ENCODE results near the gene PRR11.
"Not testable (repeated sequence)": the region's sequence is repeated elsewhere in the genome, so short reads cannot be mapped to it uniquely, and the experiment has no call there.

PRR11 gene

GRCh38 chr17:59155439-59156177 is at the start of gene PRR11:
TSS of gene PRR11 (plus strand) at chr17:59155746. CDS start at chr17:59169753, 14,007 bp downstream.
- peak; percentile 100 for DNase-seq

- DNase-seq, result peak; percentile 53 to 86 (median 83)
These were observed 49.6 kb upstream of the PRR11 start for GRCh38 chr17:59105852-59106462.

GRCh38 chr17:59106463-59107305 is 48.9 kb upstream of the PRR11 start, which contains the start of gene TRIM37:
TSS of gene TRIM37 (minus strand) at chr17:59106880. CDS start at chr17:59106461, 419 bp downstream.
- peak; percentile 98 to 99 (median 99) for DNase-seq

DNA sequence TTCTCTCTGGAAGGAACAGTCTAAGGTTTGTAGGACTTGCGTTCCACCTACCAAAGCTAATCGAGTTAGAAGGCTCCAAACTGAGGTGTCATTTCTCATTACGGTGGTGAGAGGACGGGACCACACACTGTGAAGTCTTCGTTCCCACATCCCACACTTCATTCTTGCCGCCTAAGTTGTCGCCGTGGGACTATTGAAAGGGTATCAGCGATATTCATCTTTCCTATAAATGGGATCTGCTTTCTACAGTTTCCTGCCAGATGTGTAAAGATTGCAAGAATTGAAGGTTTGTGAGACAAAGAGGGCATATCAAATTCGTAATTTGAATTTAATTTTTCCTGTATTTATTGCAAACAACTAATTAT is 48.3 kb upstream of the PRR11 start:
- DNase-seq, result no peak

- DNase-seq, result peak in 1 of 3 experiments; percentile 10
These were observed 47.0 kb upstream of the PRR11 start for GRCh38 chr17:59108400-59109102.

GRCh38 chr17:59110973-59111372 is 44.6 kb upstream of the PRR11 start:
- no peak for DNase-seq

DNA sequence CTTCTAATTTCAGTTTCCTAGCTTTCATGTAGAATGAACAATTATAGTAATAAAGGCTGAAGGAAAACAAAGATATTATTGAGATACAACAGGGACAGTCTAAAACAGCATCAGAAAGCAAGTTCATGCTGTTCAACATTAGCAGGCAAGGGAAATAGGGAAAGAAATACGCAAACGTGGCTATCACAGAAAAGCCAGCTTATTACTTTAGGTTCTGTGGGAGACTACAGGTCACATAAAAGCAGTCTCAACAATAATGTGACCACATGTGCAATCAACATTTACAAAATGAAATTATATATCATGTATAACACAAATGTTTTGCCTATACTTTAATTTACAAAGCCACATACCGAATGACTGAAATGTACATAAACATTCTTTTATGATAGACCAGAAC is 44.0 kb upstream of the PRR11 start:
- no peak for DNase-seq

DNA sequence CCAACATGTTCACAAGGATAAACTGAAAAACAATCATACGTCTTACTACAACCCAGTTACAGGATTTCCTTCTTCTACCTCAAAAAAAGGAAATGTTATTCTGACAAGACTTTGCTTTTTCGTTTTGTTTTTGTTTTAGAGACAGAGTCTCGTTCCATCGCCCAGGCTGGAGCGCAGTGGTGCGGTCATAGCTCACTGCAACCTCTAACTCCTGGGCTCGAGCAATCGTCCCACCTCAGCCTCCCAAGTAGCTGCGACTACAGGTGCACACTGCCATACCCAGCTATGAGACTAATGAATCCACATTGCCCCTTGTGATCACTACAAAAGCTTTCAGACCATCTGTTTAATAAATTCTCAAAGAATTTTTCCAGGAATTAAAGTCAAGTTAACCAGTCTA is 40.1 kb upstream of the PRR11 start:
- no peak for DNase-seq

DNA sequence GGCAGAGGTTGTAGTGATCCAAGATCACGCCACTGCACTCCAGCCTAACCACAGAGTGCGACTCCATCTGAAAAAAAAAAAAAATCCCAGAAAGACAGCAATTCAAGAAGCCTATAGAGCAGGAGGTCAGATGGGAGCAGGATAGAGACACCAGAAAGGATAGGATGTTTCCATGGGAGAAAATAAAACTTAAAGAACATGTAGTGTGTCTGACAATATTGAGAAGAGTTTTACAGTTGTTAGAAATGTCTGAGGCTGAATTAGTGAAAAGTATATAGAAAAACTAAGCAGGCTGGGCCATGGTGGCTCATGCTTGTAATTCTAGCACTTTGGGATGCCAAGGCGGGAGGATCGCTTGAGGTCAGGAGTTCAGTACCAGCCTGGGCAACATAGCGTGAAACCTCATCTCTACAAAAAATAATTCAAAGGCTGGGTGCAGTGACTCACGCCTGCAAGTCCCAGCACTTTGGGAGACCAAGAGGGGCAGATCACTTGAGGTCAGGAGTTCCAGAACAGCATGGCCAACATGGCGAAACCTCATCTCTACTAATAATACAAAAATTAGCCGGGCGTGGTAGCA is 33.6 kb upstream of the PRR11 start:
- no peak for DNase-seq

DNA sequence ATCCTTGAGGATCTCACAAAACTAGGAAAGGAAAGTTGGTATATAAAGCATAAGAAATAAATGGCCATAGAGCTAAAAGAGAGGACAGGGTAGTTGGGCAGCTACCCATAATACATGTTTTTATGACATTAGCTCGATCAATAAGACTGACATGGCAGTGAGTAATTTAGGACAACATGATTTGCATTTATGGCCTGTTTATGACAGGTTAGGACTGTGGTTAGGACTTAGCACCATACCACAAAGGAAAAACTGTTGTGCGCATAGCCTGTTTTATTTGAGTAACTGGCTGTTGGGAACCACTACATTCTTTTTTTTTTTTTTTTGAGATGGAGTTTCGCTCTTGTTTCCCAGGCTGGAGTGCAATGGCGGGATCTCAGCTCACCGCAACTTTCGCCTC is 30.9 kb upstream of the PRR11 start:
- DNase-seq, result no peak

DNA sequence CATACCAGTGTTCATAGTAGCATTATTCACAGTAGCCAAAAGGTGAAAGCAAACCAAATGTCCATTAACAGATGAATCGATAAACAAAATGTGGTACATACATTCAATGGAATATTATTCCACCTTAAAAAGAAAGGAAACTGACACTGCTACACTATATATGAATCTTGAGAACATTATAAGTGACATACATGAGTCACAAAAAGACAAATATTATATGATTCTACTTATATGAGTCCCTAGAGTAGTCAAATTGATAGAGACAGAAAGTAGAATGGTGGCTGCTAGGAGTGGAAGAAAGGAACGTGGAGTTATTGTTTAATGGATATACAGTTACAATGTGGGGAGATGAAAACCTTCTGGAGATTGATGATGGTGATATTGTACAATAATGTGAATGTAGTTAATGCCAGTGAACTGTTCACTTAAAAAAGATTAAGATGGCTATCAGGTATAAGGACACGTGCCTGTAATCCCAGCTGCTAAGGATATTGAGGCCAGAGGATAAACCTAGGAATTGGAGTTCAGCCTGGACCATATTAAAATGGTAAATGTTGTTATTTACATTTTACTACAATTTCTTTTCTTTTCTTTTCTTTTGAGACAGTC is 28.6 kb upstream of the PRR11 start:
- no peak for DNase-seq

DNA sequence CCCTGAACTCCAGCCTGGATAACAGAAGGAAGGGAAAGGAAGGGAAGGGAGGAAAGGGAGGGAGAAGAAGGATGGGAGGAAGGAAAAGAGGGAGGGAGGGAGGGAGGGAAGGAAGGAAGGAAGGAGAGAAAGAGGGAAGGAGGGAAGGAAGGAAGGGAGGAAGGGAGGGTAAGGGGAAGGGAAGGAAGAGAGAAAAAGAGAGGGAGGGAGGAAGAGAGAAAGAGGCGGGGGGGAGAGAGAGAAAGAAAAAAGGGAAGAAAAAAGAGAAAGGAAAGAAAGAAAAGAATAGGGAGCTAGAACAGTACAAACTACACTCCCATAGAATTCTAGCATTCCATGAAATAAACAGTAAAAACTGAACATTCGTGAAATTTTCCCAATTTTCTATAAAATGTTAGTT is 25.7 kb upstream of the PRR11 start:
- DNase-seq, result no peak

DNA sequence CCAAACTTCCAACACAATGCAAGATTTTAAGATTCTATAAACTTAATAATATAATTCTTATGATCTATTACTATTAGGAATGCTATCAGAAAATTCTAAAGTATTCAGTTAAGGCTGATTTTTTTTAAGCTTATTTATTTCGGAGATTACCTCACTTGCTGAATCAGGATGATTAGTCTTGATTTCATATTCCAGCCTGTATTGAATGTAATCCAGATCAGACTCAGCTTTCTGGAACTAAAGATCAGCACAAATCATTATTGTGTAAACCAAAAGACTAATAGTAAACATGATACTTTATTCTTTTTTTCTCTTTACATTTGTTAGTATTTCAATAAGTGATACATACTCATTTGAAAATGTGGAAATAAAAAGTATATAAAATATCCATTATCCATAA is 24.4 kb upstream of the PRR11 start:
- no peak for DNase-seq

DNA sequence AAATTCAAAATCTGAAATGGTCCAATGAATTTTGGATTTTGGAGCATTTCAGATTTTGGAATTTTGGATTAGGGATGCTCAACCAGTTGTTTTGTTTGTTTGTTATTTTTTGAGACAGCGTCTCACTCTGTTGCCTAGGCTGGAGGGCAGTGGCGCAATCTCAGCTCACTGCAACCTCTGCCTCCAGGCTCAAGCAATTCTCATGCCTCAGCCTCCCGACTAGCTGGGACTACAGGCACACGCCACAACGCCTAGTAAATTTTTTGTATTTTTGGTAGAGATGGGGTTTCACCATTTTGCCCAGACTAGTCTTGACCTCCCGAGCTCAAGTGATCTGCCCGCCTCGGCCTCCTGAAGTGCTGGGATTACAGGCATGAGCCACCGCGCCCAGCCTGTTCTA is 17.2 kb upstream of the PRR11 start:
- not testable (repeated sequence) for DNase-seq

DNA sequence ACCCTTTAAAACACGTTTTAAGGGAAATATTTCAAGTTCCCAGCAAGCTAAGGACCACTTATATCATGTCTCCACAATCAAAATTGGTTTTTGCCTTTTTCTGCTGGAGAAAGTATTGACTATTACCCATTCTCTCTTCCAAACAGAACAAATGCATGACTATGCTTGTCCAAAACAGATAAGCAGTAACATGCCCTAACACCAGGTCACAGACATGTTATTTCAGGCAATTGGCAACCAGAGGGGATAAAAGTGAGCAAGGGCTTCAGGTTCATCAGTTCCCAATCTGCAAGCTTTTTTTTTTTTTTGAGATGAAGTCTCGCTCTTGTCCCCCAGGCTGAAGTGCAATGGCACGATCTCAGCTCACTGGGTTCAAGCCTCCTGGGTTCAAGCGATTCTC is 15.6 kb upstream of the PRR11 start:
- no peak for DNase-seq

GRCh38 chr17:59141860-59142259 is 13.7 kb upstream of the PRR11 start:
- no peak for DNase-seq

DNA sequence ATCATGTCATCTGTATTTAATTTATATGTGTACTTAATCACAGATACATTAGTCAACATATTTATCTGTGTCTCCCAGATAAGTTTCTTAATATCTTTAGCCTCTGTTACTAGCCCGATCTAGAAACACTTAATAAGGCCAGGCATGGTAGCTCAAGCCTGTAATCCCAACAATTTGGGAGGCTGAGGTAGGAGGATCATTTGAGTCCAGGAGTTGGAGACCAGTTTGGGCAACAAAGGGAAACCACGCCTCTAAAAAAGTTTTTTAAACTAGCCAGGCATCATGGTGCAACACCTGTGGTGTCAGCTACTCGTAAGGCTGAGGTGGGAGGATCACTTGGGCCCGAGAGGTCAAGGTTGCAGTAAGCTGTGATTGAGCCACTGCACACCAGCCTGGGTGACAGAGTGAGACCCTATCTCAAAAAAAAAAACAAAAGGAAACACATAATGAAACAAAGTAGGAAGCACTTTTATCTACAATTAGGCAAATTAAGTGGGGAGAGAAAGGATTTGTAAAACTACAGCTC is 9.9 kb upstream of the PRR11 start:
- no peak for DNase-seq

GRCh38 chr17:59149051-59149450 is 6.5 kb upstream of the PRR11 start:
- DNase-seq, result no peak

DNA sequence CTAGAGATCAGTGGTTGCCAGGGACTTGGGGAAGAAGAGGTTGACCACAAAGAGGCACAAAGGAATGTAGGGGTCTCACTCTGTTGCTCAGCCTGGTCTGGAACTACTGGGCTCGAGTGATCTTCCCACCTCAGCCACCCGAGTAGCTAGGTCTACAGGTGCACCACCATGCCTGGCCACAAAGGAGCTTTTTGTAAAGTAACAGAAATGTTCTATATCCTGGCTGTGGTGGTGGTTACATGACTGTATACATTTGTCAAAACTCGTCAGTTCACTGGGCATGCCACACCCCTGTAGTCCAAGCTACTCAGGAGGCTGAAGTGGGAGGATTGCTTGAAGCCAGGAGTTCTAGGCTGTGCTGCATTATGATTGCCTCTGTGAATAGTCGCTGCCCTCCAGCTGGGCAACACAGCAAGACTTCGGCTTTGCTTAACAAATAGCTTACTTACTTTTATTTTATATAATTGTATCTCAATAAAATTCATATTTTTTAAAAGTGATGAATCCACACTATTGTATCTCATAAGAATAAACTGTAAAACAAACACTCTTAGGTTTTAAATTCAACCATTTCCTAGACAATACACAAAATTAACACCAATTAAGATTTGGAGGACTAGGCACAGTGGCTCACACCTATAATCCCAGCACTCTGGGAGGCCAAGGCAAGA is 5.6 kb upstream of the PRR11 start:
- no peak for DNase-seq

DNA sequence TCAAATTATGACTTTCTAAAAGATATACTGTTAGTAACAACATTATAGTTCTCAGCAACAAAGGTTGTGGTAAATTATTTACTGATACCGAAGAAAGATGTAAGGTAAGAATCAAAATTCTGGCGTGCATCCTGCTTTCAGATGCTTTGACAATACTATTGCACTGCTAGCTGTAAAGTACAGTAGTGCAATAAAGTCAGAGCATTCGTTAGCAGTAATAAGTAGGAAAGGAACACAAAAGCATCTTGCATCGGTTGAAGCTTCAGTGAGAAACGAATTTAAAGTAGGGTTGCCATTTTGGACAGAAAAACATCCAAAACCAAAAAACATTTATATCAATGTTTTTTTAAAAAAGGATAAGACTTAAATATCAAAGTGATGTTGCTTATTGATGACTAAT is 4.5 kb upstream of the PRR11 start:
- DNase-seq, result peak in 1 of 3 experiments; percentile 9

DNA sequence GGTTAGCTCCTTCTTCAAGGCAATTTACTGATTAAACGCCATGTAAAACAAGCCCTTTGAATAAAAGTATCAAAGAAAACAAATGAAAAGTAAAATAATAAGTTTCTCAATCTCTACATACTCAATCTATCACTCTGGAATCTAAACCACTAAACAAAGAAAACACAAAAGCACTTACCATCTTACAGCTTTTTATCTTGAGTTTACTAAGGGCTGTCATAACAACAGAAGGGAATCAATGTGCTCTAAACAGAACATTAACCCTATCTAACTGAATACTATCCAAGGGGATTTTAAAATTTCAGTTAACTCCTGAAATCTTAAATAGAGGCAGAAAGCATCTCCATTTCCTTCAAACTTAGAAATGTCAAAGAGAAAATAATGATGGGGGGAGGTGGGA is 4.0 kb upstream of the PRR11 start:
- peak in 1 of 3 experiments; percentile 27 for DNase-seq
